H4 (cell line): ENCODE results near the gene HSFX2. TPM values are rescaled to one million over a fixed set of nuclear protein-coding genes. Genes with fewer than 3 reads are reported as not detected.

Source experiments
- total RNA-seq: library from RNA; depleted of rRNA; stranded (reverse); fragments of >200 nt; shearing (Covaris generic); gene quantifications from 2 replicates; pipeline ENCODE4 v1.2.3, GENCODE V29; 2014; rRNA removed

HSFX2 gene
- total RNA-seq, 1 experiment from 2014 or later = not detected

Other genes with a start within 250 kb of the HSFX2 start
- gene IDS, start 90.0 kb downstream of the HSFX2 start, total RNA-seq = 67.1 and 75.1 TPM in 2 replicates
- gene EOLA1, start 54.3 kb downstream of the HSFX2 start, total RNA-seq = 15.7 and 22.0 TPM in 2 replicates
- gene HSFX3, start 45.4 kb downstream of the HSFX2 start, total RNA-seq = not detected in 2 replicates
- gene MAGEA9B, start 7.9 kb downstream of the HSFX2 start, total RNA-seq = 0.08 TPM in 1 of 2 replicates, not detected in the other
- gene TMEM185A, start 36.5 kb upstream of the HSFX2 start, total RNA-seq = 13.1 and 20.6 TPM in 2 replicates
- gene MAGEA11, start 116.7 kb upstream of the HSFX2 start, total RNA-seq = 2.6 and 10.0 TPM in 2 replicates
- gene HSFX1, start 178.8 kb upstream of the HSFX2 start, total RNA-seq = not detected in 2 replicates
- gene MAGEA9, start 186.6 kb upstream of the HSFX2 start, total RNA-seq = not detected in 2 replicates